DND-41 (cell line): ENCODE measurements around the gene ISG15.
"Not testable (repeated sequence)": the region's sequence is repeated elsewhere in the genome, so short reads cannot be mapped to it uniquely, and the experiment has no call there.

ENCODE experiments used
- ATAC-seq: fragments of 200-7000 bp; cut with Tn5 transposase; 3 replicates; pipeline ENCODE4 v1.9.1; 2021; ENCODE audit warnings: low read depth; ENCODE audit not compliant: insufficient read depth
- DNase-seq: peaks from one replicate; pipeline ENCODE4 v3.0.0-alpha.2; 2020
- H2AFZ ChIP-seq: 2 replicates; pipeline ENCODE4 v1.6.0; 2012; ENCODE audit warnings: low read depth, low read length
- H3K27ac ChIP-seq: 2 replicates; pipeline ENCODE4 v1.5.1; 2012; ENCODE audit warnings: low read length, inconsistent platforms
- H3K27me3 ChIP-seq: fragments of 200-600 bp; sonication (generic); 2 replicates; pipeline ENCODE4 v1.6.0; 2012; ENCODE audit warnings: low read length, mild to moderate bottlenecking, inconsistent platforms; ENCODE audit not compliant: insufficient read depth, poor library complexity
- H3K36me3 ChIP-seq: 2 replicates; pipeline ENCODE4 v1.5.1; 2012; ENCODE audit warnings: low read length, inconsistent platforms; ENCODE audit not compliant: insufficient read depth
- H3K4me1 ChIP-seq: 2 replicates; pipeline ENCODE4 v1.5.1; 2012; ENCODE audit warnings: mild to moderate bottlenecking, low read length; ENCODE audit not compliant: insufficient read depth
- H3K4me2 ChIP-seq: 2 replicates; pipeline ENCODE4 v1.6.0; 2012; ENCODE audit warnings: mild to moderate bottlenecking, moderate library complexity, low read length, inconsistent platforms; ENCODE audit not compliant: insufficient read depth
- H3K4me3 ChIP-seq, 2 experiments: fragments of 200-600 bp in 1 of 2; shearing (Covaris generic) in 1 of 2; 2 replicates each; pipeline ENCODE4 v1.5.1; 2012 to 2016; ENCODE audit warnings: inconsistent platforms in 2 of 2, low read length in 2 of 2, mild to moderate bottlenecking in 2 of 2, low read depth in 1 of 2, moderate library complexity in 1 of 2
- H3K79me2 ChIP-seq: 2 replicates; pipeline ENCODE4 v1.6.0; 2012; ENCODE audit warnings: low read length, inconsistent platforms; ENCODE audit not compliant: insufficient read depth
- H3K9ac ChIP-seq: 2 replicates; pipeline ENCODE4 v1.6.0; 2012; ENCODE audit warnings: low read depth, mild to moderate bottlenecking, inconsistent platforms, low read length, moderate library complexity
- H3K9me3 ChIP-seq: 2 replicates; pipeline ENCODE4 v1.5.1; 2012; ENCODE audit warnings: low read length, moderate library complexity, mild to moderate bottlenecking, inconsistent platforms; ENCODE audit not compliant: insufficient read depth, severe bottlenecking
- H4K20me1 ChIP-seq: 2 replicates; pipeline ENCODE4 v1.6.0; 2012; ENCODE audit warnings: low read length; ENCODE audit not compliant: insufficient read depth
- CTCF ChIP-seq: IDR thresholded peaks from 2 replicates; pipeline ENCODE4 v1.5.1; 2012; ENCODE audit warnings: borderline replicate concordance, low read length, moderate library complexity, mild to moderate bottlenecking; ENCODE audit not compliant: poor library complexity, severe bottlenecking; ENCODE audit errors: extremely low read depth
- EZH2 ChIP-seq: IDR thresholded peaks from 3 replicates; pipeline ENCODE4 v1.6.1; 2012; ENCODE audit warnings: borderline replicate concordance, low read depth, mild to moderate bottlenecking, moderate library complexity, low read length, inconsistent platforms; ENCODE audit not compliant: severe bottlenecking

Gene ISG15

GRCh38 chr1:992362-992761 is 20.9 kb upstream of the ISG15 start:
- Histone ChIP-seq H2AFZ (no peak overlapping the region), H3K27ac (no peak overlapping the region), H3K79me2 (no peaks in the 10 kb centered on the region), H3K27me3 (no peaks in the 10 kb centered on the region), H3K9ac (no peak overlapping the region), H3K4me3 (no peak overlapping the region), H4K20me1 (peaks cover 3% of the 10 kb centered on the region; the same call in 1 of the 2 replicates), H3K9me3 (no peaks in the 10 kb centered on the region), H3K4me1 (0 out of 2 replicates have a peak, but pooled peaks cover 4% of the 10 kb centered on the region), H3K36me3 (no peaks in the 10 kb centered on the region), H3K4me2 (no peak overlapping the region)
- TF ChIP-seq EZH2 (no peak), CTCF (no peak)
- ATAC-seq: no peak
- no peak for DNase-seq

- peaks cover 6% of the 10 kb centered on the region for H3K27me3 ChIP-seq
- no peaks in the 10 kb centered on the region for H3K79me2 ChIP-seq
- H2AFZ ChIP-seq: no peak overlapping the region
- peaks cover 3% of the 10 kb centered on the region; the same call in 1 of the 2 replicates for H4K20me1 ChIP-seq
- no peaks in the 10 kb centered on the region for H3K36me3 ChIP-seq
- no peak overlapping the region for H3K27ac ChIP-seq
- no peak overlapping the region for H3K9ac ChIP-seq
- no peak overlapping the region for H3K4me2 ChIP-seq
- DNase-seq (no peak), ATAC-seq (no peak)
- 0 out of 2 replicates have a peak, but pooled peaks cover 4% of the 10 kb centered on the region for H3K4me1 ChIP-seq
- TF ChIP-seq CTCF (no peak), EZH2 (no peak)
- H3K4me3 ChIP-seq: no peak overlapping the region
- no peaks in the 10 kb centered on the region for H3K9me3 ChIP-seq
Observed at GRCh38 chr1:993379-993995, 19.8 kb upstream of the ISG15 start.

GRCh38 chr1:994546-994945 is 18.8 kb upstream of the ISG15 start:
- H3K79me2 ChIP-seq, H3K9me3 ChIP-seq, H3K4me3 ChIP-seq, H3K27ac ChIP-seq, DNase-seq, H2AFZ ChIP-seq, H3K4me2 ChIP-seq, H4K20me1 ChIP-seq, H3K4me1 ChIP-seq, H3K36me3 ChIP-seq, H3K9ac ChIP-seq, ATAC-seq: not testable (repeated sequence)
- H3K27me3 ChIP-seq: peaks cover 14% of the 10 kb centered on the region

- H3K4me1 ChIP-seq: peaks cover 8% of the 10 kb centered on the region; the same call in 1 of the 2 replicates
- H3K27ac ChIP-seq: no peak overlapping the region
- no peak overlapping the region for H3K4me3 ChIP-seq
- ATAC-seq (no peak), DNase-seq (peak; percentile 44)
- no peak overlapping the region for H3K9ac ChIP-seq
- no peak overlapping the region for H3K4me2 ChIP-seq
- TF ChIP-seq EZH2 (no peak), CTCF (no peak)
- no peak overlapping the region for H2AFZ ChIP-seq
- H3K36me3 ChIP-seq: no peaks in the 10 kb centered on the region
- no peaks in the 10 kb centered on the region for H3K9me3 ChIP-seq
- H3K27me3 ChIP-seq: peaks cover 26% of the 10 kb centered on the region
- H4K20me1 ChIP-seq: peaks cover 9% of the 10 kb centered on the region
- H3K79me2 ChIP-seq: no peaks in the 10 kb centered on the region
Observed at GRCh38 chr1:995665-996633, 17.3 kb upstream of the ISG15 start.
